Keratinocyte (primary cell): ENCODE data around the gene CARD18.

ENCODE experiments used
- CTCF ChIP-seq, 3 experiments: IDR thresholded peaks in 1 of 3; conservative IDR thresholded peaks in 1 of 3; optimal IDR thresholded peaks in 1 of 3; 2 replicates in 2 of 3; 3 replicates in 1 of 3; pipeline versions ENCODE3 to v1.5.1; 2011; ENCODE audit warnings: low read length in 3 of 3, mild to moderate bottlenecking in 3 of 3, moderate library complexity in 2 of 3, control low read depth in 1 of 3, inconsistent platforms in 1 of 3; ENCODE audit not compliant: insufficient read depth in 2 of 3; ENCODE audit errors: extremely low read depth in 1 of 3
- EZH2 ChIP-seq: IDR thresholded peaks from one replicate; pipeline ENCODE4 v1.6.1; 2012; ENCODE audit warnings: inconsistent platforms, mild to moderate bottlenecking, low read length, moderate library complexity

- TF ChIP-seq CTCF (optimal IDR thresholded peaks at IDR 0.05 in 1 of 3, IDR thresholded peaks at IDR 0.05 in 1 of 3, conservative IDR thresholded peaks at IDR 0.05 in 1 of 3; ENCODE audit: extremely low read depth in 1 of 3, insufficient read depth in 2 of 3, low read length in 3 of 3) (no peak), EZH2 (no peak)
Observed at GRCh38 chr11:105156720-105157119, 17.2 kb upstream of the CARD18 start.
